ENCODE results near the gene CYTL1. TPM values are rescaled to one million over a fixed set of nuclear protein-coding genes. Genes with fewer than 3 reads are reported as not detected.

Gene CYTL1
- total and polyA plus RNA-seq, 9 of the 15 experiments (the other 6 are each of a cell fraction or from before 2014, with no cell fraction given) = not detected

- TF ChIP-seq BHLHE40 (IDR thresholded peaks at IDR 0.05; ENCODE audit: low read length) (0 out of 2 replicates have a peak, but pooled peaks have one; percentile 22), SMARCE1 (IDR thresholded peaks at IDR 0.05) (peak; percentile 88), NBN (IDR thresholded peaks at IDR 0.05; ENCODE audit: low read depth) (peak; percentile 67; the same call in 1 of the 2 replicates), BACH1 (tag; IDR thresholded peaks at IDR 0.05) (peak; percentile 93), ZBTB11 (CRISPR knock-in tag; IDR thresholded peaks at IDR 0.05) (0 out of 6 replicates have a peak, but pooled peaks of 1 of the 3 experiments have one; percentile 45), RCOR1 (IDR thresholded peaks at IDR 0.05; ENCODE audit: borderline replicate concordance in 1 of 2, low read depth in 2 of 2, low read length in 2 of 2) (peak; percentile 61 to 79; a peak in 3 of 4 replicates), ARID3A (IDR thresholded peaks at IDR 0.05; ENCODE audit: borderline replicate concordance, low read depth, low read length) (0 out of 2 replicates have a peak, but pooled peaks have one; percentile 21), YY1 (IDR thresholded peaks at IDR 0.05; ENCODE audit: borderline replicate concordance in 1 of 3, control insufficient read depth in 1 of 3, extremely low read depth in 1 of 3, insufficient read depth in 3 of 3, insufficient read length in 1 of 3, insufficient replicate concordance in 2 of 3, low read depth in 1 of 3, low read length in 2 of 3) (no peak), PRMT5 (CRISPR knock-in tag; IDR thresholded peaks at IDR 0.05) (no peak), SMARCA4 (IDR thresholded peaks at IDR 0.05) (peak; percentile 94), ZNF639 (CRISPR knock-in tag; conservative IDR thresholded peaks at IDR 0.05 in 1 of 2, IDR thresholded peaks at IDR 0.05 in 1 of 2) (0 out of 4 replicates have a peak, but pooled peaks of 1 of the 2 experiments have one; percentile 60), HDAC1 (IDR thresholded peaks at IDR 0.05) (peak in 1 of 2 experiments; percentile 24; a peak in 1 of 4 replicates), FOXM1 (IDR thresholded peaks at IDR 0.05; ENCODE audit: low read depth) (peak; percentile 70; the same call in 1 of the 2 replicates), FOXM1 (CRISPR knock-in tag; IDR thresholded peaks at IDR 0.05; ENCODE audit: low read depth) (no peak)
- TF ChIP-seq, protein P1, sequence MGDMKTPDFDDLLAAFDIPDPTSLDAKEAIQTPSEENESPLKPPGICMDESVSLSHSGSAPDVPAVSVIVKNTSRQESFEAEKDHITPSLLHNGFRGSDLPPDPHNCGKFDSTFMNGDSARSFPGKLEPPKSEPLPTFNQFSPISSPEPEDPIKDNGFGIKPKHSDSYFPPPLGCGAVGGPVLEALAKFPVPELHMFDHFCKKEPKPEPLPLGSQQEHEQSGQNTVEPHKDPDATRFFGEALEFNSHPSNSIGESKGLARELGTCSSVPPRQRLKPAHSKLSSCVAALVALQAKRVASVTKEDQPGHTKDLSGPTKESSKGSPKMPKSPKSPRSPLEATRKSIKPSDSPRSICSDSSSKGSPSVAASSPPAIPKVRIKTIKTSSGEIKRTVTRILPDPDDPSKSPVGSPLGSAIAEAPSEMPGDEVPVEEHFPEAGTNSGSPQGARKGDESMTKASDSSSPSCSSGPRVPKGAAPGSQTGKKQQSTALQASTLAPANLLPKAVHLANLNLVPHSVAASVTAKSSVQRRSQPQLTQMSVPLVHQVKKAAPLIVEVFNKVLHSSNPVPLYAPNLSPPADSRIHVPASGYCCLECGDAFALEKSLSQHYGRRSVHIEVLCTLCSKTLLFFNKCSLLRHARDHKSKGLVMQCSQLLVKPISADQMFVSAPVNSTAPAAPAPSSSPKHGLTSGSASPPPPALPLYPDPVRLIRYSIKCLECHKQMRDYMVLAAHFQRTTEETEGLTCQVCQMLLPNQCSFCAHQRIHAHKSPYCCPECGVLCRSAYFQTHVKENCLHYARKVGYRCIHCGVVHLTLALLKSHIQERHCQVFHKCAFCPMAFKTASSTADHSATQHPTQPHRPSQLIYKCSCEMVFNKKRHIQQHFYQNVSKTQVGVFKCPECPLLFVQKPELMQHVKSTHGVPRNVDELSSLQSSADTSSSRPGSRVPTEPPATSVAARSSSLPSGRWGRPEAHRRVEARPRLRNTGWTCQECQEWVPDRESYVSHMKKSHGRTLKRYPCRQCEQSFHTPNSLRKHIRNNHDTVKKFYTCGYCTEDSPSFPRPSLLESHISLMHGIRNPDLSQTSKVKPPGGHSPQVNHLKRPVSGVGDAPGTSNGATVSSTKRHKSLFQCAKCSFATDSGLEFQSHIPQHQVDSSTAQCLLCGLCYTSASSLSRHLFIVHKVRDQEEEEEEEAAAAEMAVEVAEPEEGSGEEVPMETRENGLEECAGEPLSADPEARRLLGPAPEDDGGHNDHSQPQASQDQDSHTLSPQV (IDR thresholded peaks at IDR 0.05) = peak; percentile 88
Measured at GRCh38 chr4:5036239-5036638, 17.0 kb upstream of the CYTL1 start (continued).
